GM12878 (cell line): ENCODE data around the gene NRG3. TPM values are rescaled to one million over a fixed set of nuclear protein-coding genes. Genes with fewer than 3 reads are reported as not detected.

Source experiments
- ATAC-seq: fragments of 200-7000 bp; cut with Tn5 transposase; 3 replicates; pipeline ENCODE4 v1.9.1; 2020; ENCODE audit warnings: mild to moderate bottlenecking, moderate library complexity
- BruUV-seq: library from RNA; stranded (reverse); fragments of 400-500 nt; replicated peaks from 2 replicates; lab custom pipeline; 2021; lab: Mats Ljungman, UMichigan
- CTCF ChIA-PET: fragments of 300-600 bp; sonication (Branson Sonifier 250); formaldehyde crosslinking; extraction: SDS; loops from one replicate; lab custom pipeline; 2021; ENCODE audit warnings: inconsistent platforms; lab: Yijun Ruan, JAX
- POLR2A ChIA-PET: fragments of 350-600 bp; formaldehyde crosslinking; extraction: SDS; loops from one replicate; lab custom pipeline; 2021; ENCODE audit warnings: inconsistent platforms; lab: Charles Lee
- RAD21 ChIA-PET: fragments of 300-600 bp; sonication (Branson Sonifier 250); formaldehyde crosslinking; loops from one replicate; lab custom pipeline; 2023; ENCODE audit warnings: antibody characterized with exemption; ENCODE audit not compliant: unreplicated experiment; lab: Charles Lee
- SMC1A ChIA-PET: fragments of 300-600 bp; sonication (Branson Sonifier 250); formaldehyde crosslinking; loops from one replicate; lab custom pipeline; 2023; ENCODE audit not compliant: unreplicated experiment, uncharacterized antibody; lab: Charles Lee
- DNase-seq: peaks from one replicate; pipeline ENCODE4 v3.0.0-alpha.2; 2011; ENCODE audit warnings: low read depth, low spot score
- FAIRE-seq: peaks from 3 replicates; lab custom pipeline; 2011; peaks lifted over from hg19 to GRCh38; lab: Jason Lieb, UNC
- H2AFZ ChIP-seq: 2 replicates; pipeline ENCODE4 v1.6.0; 2011; ENCODE audit warnings: low read depth, low read length, control low read depth; ENCODE audit not compliant: control insufficient read depth
- H3K27ac ChIP-seq: 2 replicates; pipeline ENCODE4 v1.5.1; 2011; ENCODE audit warnings: control low read depth; ENCODE audit not compliant: control insufficient read depth, insufficient read depth
- H3K27me3 ChIP-seq, 2 experiments: replicated peaks in 1 of 2; 2 replicates each; pipeline versions ENCODE4 v1.6.0 to v1.6.1; 2011; ENCODE audit warnings: low read length in 1 of 2; ENCODE audit not compliant: control insufficient read depth in 2 of 2, insufficient read depth in 2 of 2
- H3K36me3 ChIP-seq, 2 experiments: 2 replicates each; pipeline ENCODE4 v1.5.1; 2011; ENCODE audit warnings: low read length in 1 of 2; ENCODE audit not compliant: control insufficient read depth in 2 of 2, insufficient read depth in 2 of 2
- H3K4me1 ChIP-seq: 2 replicates; pipeline ENCODE4 v1.6.1; 2011; ENCODE audit warnings: mild to moderate bottlenecking, low read length, moderate library complexity, mixed read lengths; ENCODE audit not compliant: control insufficient read depth, insufficient read depth
- H3K4me2 ChIP-seq: 2 replicates; pipeline ENCODE4 v1.6.0; 2011; ENCODE audit warnings: control low read depth; ENCODE audit not compliant: control insufficient read depth, insufficient read depth
- H3K4me3 ChIP-seq: fragments of 200-600 bp; sonication (generic); 2 replicates; pipeline ENCODE4 v1.5.1; 2016
- H3K79me2 ChIP-seq: 2 replicates; pipeline ENCODE4 v1.6.0; 2011; ENCODE audit warnings: low read length; ENCODE audit not compliant: control insufficient read depth, insufficient read depth
- H3K9ac ChIP-seq: 2 replicates; pipeline ENCODE4 v1.8.0; 2011; ENCODE audit warnings: low read length, control low read depth, mixed read lengths; ENCODE audit not compliant: control insufficient read depth, insufficient read depth
- H3K9me3 ChIP-seq: replicated peaks from 3 replicates; pipeline ENCODE4 v1.5.1; 2011; ENCODE audit warnings: mild to moderate bottlenecking, low read length; ENCODE audit not compliant: control insufficient read depth, insufficient read depth
- H4K20me1 ChIP-seq: 2 replicates; pipeline ENCODE4 v1.6.0; 2011; ENCODE audit not compliant: control insufficient read depth, insufficient read depth
- BHLHE40 ChIP-seq, 2 experiments: fragments of 450-650 bp in 1 of 2; IDR thresholded peaks; 2 replicates each; pipeline ENCODE4 v1.6.1; 2011 to 2017; ENCODE audit warnings: low read depth in 2 of 2, borderline replicate concordance in 1 of 2, improper control_type of control experiment in 1 of 2, low read length in 1 of 2, mild to moderate bottlenecking in 1 of 2
- CEBPB ChIP-seq, 2 experiments: fragments of 150-350 bp in 1 of 2; IDR thresholded peaks; 2 replicates each; pipeline ENCODE4 v1.6.1; 2012 to 2014; ENCODE audit warnings: low read depth in 2 of 2, low read length in 2 of 2, borderline replicate concordance in 1 of 2, inconsistent platforms in 1 of 2
- CREB1 ChIP-seq: IDR thresholded peaks from 2 replicates; pipeline ENCODE4 v1.6.1; 2012; ENCODE audit warnings: low read depth, mild to moderate bottlenecking, inconsistent platforms
- HCFC1 ChIP-seq: fragments of 150-350 bp; IDR thresholded peaks from 2 replicates; pipeline ENCODE4 v1.6.1; 2014; ENCODE audit warnings: low read length
- HDAC6 ChIP-seq: fragments of 200-600 bp; sonication (generic); IDR thresholded peaks from one replicate; pipeline ENCODE4 v1.8.0; 2017; ENCODE audit warnings: antibody characterized with exemption; ENCODE audit not compliant: unreplicated experiment
- JUNB ChIP-seq: IDR thresholded peaks from 2 replicates; pipeline ENCODE4 v1.6.1; 2016; ENCODE audit warnings: antibody characterized with exemption, mild to moderate bottlenecking
- KLF5 ChIP-seq: fragments of 450-650 bp; IDR thresholded peaks from 2 replicates; pipeline ENCODE4 v1.6.1; 2014; ENCODE audit warnings: mild to moderate bottlenecking; ENCODE audit not compliant: partially characterized antibody
- NFYB ChIP-seq: IDR thresholded peaks from 2 replicates; pipeline ENCODE4 v1.6.1; 2011; ENCODE audit warnings: low read depth, mild to moderate bottlenecking, low read length, improper control_type of control experiment, moderate library complexity; ENCODE audit not compliant: insufficient read depth
- PAX8 ChIP-seq: fragments of 450-650 bp; IDR thresholded peaks from 2 replicates; pipeline ENCODE4 v1.6.1; 2017; ENCODE audit warnings: mild to moderate bottlenecking, moderate library complexity
- POLR2AphosphoS2 ChIP-seq: IDR thresholded peaks from 2 replicates; pipeline ENCODE4 v1.6.1; 2011; ENCODE audit warnings: low read depth, mild to moderate bottlenecking, low read length, improper control_type of control experiment, moderate library complexity
- RUNX3 ChIP-seq: IDR thresholded peaks from 2 replicates; pipeline ENCODE4 v1.6.1; 2012; ENCODE audit warnings: low read length, inconsistent platforms
- SMAD1 ChIP-seq: fragments of 450-650 bp; IDR thresholded peaks from 2 replicates; pipeline ENCODE4 v1.6.1; 2018; ENCODE audit warnings: mild to moderate bottlenecking, low read depth; ENCODE audit not compliant: partially characterized antibody
- SREBF2 ChIP-seq: IDR thresholded peaks from 2 replicates; pipeline ENCODE4 v1.6.1; 2012; ENCODE audit warnings: mild to moderate bottlenecking, low read length
- USF2 ChIP-seq: IDR thresholded peaks from 2 replicates; pipeline ENCODE4 v1.6.1; 2011; ENCODE audit warnings: low read depth, low read length, improper control_type of control experiment, borderline replicate concordance
- YBX1 ChIP-seq: fragments of 450-650 bp; IDR thresholded peaks from 2 replicates; pipeline ENCODE4 v1.6.1; 2016; ENCODE audit warnings: antibody characterized with exemption
- ZNF592 ChIP-seq: fragments of 450-650 bp; IDR thresholded peaks from 2 replicates; pipeline ENCODE4 v1.6.1; 2017; ENCODE audit warnings: mild to moderate bottlenecking, moderate library complexity
- WGBS: methylation state at CpG from one replicate; pipeline ENCODE4 v1.1.6; 2016; ENCODE audit warnings: low lambda C conversion rate; ENCODE audit not compliant: insufficient replicate concordance, insufficient coverage; ENCODE audit errors: missing lambda C conversion rate; 5-methylcytosine and 5-hydroxymethylcytosine counted together
- in situ Hi-C: fragments of 300-500 bp; cut with MboI; formaldehyde crosslinking; loops from 9 replicates; pipeline ENCODE4 v1.14.3; 2018; ENCODE audit warnings: mixed read lengths
- intact Hi-C: fragments of 100-400 bp; cut with micrococcal nuclease; formaldehyde crosslinking; loops from one replicate; pipeline ENCODE4 v1.14.2; 2022; ENCODE audit not compliant: unreplicated experiment
- polyA plus RNA-seq, 11 experiments: library from polyadenylated mRNA; depleted of rRNA in 4 of 11; unstranded in 6 of 11; stranded (reverse) in 5 of 11; fragments of >200 nt; fragmentation: Nextera tagmentation in 4 of 11; fragmentation: Illumina TruSeq in 1 of 11; extraction: Ambion mirVana in 4 of 11; extraction: Trizol in 1 of 11; gene quantifications; 1 replicate in 1 of 11; 2 replicates in 10 of 11; pipeline versions ENCODE4 v1.2.1 to v1.2.3, GENCODE V29; 2011 to 2016; ENCODE audit warnings: inconsistent platforms in 2 of 11, missing spikeins in 2 of 11, low read depth in 1 of 11
- total RNA-seq, 4 experiments: library from RNA; depleted of rRNA in 3 of 4; stranded (reverse); fragments of >200 nt in 3 of 4; fragmentation: Illumina TruSeq in 1 of 4; extraction: Trizol in 1 of 4; gene quantifications; 2 replicates each; pipeline versions ENCODE4 v1.2.1 to v1.2.3, GENCODE V29; 2013 to 2021

NRG3 gene
- total and polyA plus RNA-seq, 10 of the 15 experiments (the other 5 are each of a cell fraction or from before 2014, with no cell fraction given), result 0.03 to 0.41 (median 0.17) TPM; not detected in 3

- TF ChIP-seq USF2 (no peak), CEBPB (IDR thresholded peaks at IDR 0.05; ENCODE audit: borderline replicate concordance in 1 of 2, low read depth in 2 of 2, low read length in 2 of 2) (no peak), SREBF2 (no peak), SMAD1 (no peak), CREB1 (no peak)
- FAIRE-seq (no peak), ATAC-seq (no peak), DNase-seq (no peak)
- RAD21 ChIA-PET, result no interaction called here
- no TSS peak for BruUV-seq
- SMC1A ChIA-PET, result no interaction called here
- WGBS, result 16% methylated on average over 4 of the region's 4 CpGs
- Histone ChIP-seq H3K36me3 (no peaks in the 10 kb centered on the region), H2AFZ (no peak overlapping the region), H3K4me3 (no peak overlapping the region), H3K9me3 (no peaks in the 10 kb centered on the region), H4K20me1 (no peaks in the 10 kb centered on the region), H3K27ac (no peak overlapping the region), H3K4me1 (no peaks in the 10 kb centered on the region), H3K79me2 (no peaks in the 10 kb centered on the region), H3K9ac (no peak overlapping the region), H3K4me2 (no peak overlapping the region), H3K27me3 (no peaks in the 10 kb centered on the region; a peak in 1 of 4 replicates)
- POLR2A ChIA-PET, result no interaction called here
- intact Hi-C loops (no loop called here), in situ Hi-C loops (no loop called here)
- CTCF ChIA-PET, result no interaction called here
Observed at GRCh38 chr10:81905161-81905560, 30.2 kb downstream of the NRG3 start.

- no peaks in the 10 kb centered on the region for H3K36me3 ChIP-seq
- CTCF ChIA-PET, result no interaction called here
- H3K4me1 ChIP-seq, result no peaks in the 10 kb centered on the region
- H3K27me3 ChIP-seq, result no peaks in the 10 kb centered on the region; a peak in 1 of 4 replicates
- POLR2A ChIA-PET, result no interaction called here
- FAIRE-seq (no peak), DNase-seq (no peak), ATAC-seq (no peak)
- H3K9me3 ChIP-seq, result no peaks in the 10 kb centered on the region
- no peak overlapping the region for H2AFZ ChIP-seq
- BruUV-seq, result no TSS peak
- H3K27ac ChIP-seq, result no peak overlapping the region
- intact Hi-C loops, result no loop called here
- H3K4me3 ChIP-seq, result no peak overlapping the region
- H3K9ac ChIP-seq, result no peak overlapping the region
- SMC1A ChIA-PET, result no interaction called here
- WGBS, result 25% methylated on average over 2 of the region's 2 CpGs
- no peaks in the 10 kb centered on the region for H4K20me1 ChIP-seq
- RAD21 ChIA-PET, result no interaction called here
- H3K79me2 ChIP-seq, result no peaks in the 10 kb centered on the region
- H3K4me2 ChIP-seq, result no peak overlapping the region
- in situ Hi-C loops, result no loop called here
- TF ChIP-seq HCFC1, result no peak
- no peak for TF ChIP-seq KLF5
- no peak for TF ChIP-seq RUNX3
- no peak for TF ChIP-seq NFYB
- no peak for TF ChIP-seq BHLHE40 (IDR thresholded peaks at IDR 0.05; ENCODE audit: borderline replicate concordance in 1 of 2, low read depth in 2 of 2, low read length in 1 of 2)
- no peak for TF ChIP-seq HDAC6
- TF ChIP-seq JUNB, result no peak
- TF ChIP-seq PAX8, result no peak
- no peak for TF ChIP-seq POLR2AphosphoS2
- TF ChIP-seq YBX1, result no peak
- no peak for TF ChIP-seq ZNF592
Observed at GRCh38 chr10:81909453-81909852, 34.5 kb downstream of the NRG3 start.
